ENCODE results near the gene ACER3. TPM values are rescaled to one million over a fixed set of nuclear protein-coding genes. Genes with fewer than 3 reads are reported as not detected.

Gene ACER3
- total and polyA plus RNA-seq, 4 experiments from 2014 or later, result 2.9 to 6.8 (median 5.0) TPM

GRCh38 chr11:76830639-76831327, 29.9 kb upstream of the ACER3 start:
- ChIA-PET CTCF (ENCODE audit: partially characterized antibody) (no interaction called here), POLR2A (ENCODE audit: partially characterized antibody) (no interaction called here)
- Histone ChIP-seq H3K36me3 (ENCODE audit: insufficient read depth, low read length) (no peaks in the 10 kb centered on the region), H3K4me1 (ENCODE audit: insufficient read depth, low read length) (no peaks in the 10 kb centered on the region), H3K27me3 (ENCODE audit: insufficient read depth, low read length) (no peaks in the 10 kb centered on the region), H3K27ac (ENCODE audit: low read depth, low read length) (no peak overlapping the region), H3K9me3 (ENCODE audit: control insufficient read depth in 1 of 2, low read length in 2 of 2) (no peaks in the 10 kb centered on the region), H3K4me3 (ENCODE audit: low read length in 2 of 2) (no peak overlapping the region)
- H3K4me1 Mint-ChIP-seq, result peaks cover 0 to under 1% (median 0%) of the 10 kb centered on the region in 4 donors
- H3K9me3 Mint-ChIP-seq, result no peaks in the 10 kb centered on the region
- H3K27me3 Mint-ChIP-seq, result peaks cover 2 to 6% of the 10 kb centered on the region in 2 donors
- no peak for DNase-seq
- no peaks in the 10 kb centered on the region for H3K36me3 Mint-ChIP-seq
- H3K27ac Mint-ChIP-seq, result no peak overlapping the region
- no peak overlapping the region for H3K4me3 Mint-ChIP-seq
- intact Hi-C loops (cut with micrococcal nuclease), result no loop called here

GRCh38 chr11:76831686-76832310, 28.9 kb upstream of the ACER3 start:
- POLR2A ChIA-PET (ENCODE audit: partially characterized antibody), result no interaction called here

DNA sequence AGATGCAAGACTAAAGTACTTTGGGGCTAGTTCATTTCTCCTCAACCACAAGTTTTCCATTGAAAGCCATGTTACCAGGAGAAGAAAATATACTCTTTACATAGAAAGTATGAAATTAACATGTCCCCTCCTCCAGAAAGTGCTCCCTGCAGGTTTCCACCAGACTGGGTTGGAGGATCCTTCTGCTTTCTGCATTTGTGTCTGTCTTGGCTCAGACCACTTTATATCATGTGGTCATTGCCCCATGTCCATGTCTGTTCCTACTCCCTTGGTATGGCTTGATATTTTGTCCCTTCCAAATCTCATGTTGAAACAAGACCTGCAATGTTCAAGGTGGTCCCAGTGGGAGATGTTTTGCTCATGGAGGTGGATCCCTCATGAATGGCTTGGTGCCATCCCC, 28.4 kb upstream of the ACER3 start:
- no peak overlapping the region for H3K4me3 ChIP-seq (ENCODE audit: low read length in 2 of 2)
- intact Hi-C loops (cut with micrococcal nuclease), result no loop called here
- no peaks in the 10 kb centered on the region for H3K4me1 ChIP-seq (ENCODE audit: insufficient read depth, low read length)
- DNase-seq, result no peak
- no peaks in the 10 kb centered on the region for H3K9me3 Mint-ChIP-seq
- H3K27me3 ChIP-seq (ENCODE audit: insufficient read depth, low read length), result no peaks in the 10 kb centered on the region
- peaks cover 2 to 6% of the 10 kb centered on the region in 2 donors for H3K27me3 Mint-ChIP-seq
- ChIA-PET POLR2A (ENCODE audit: partially characterized antibody) (no interaction called here), CTCF (ENCODE audit: partially characterized antibody) (no interaction called here)
- no peaks in the 10 kb centered on the region for H3K36me3 ChIP-seq (ENCODE audit: insufficient read depth, low read length)
- no peak overlapping the region for H3K27ac Mint-ChIP-seq
- no peak overlapping the region for H3K27ac ChIP-seq (ENCODE audit: low read depth, low read length)
- no peaks in the 10 kb centered on the region for H3K9me3 ChIP-seq (ENCODE audit: control insufficient read depth in 1 of 2, low read length in 2 of 2)
- no peaks in the 10 kb centered on the region for H3K4me1 Mint-ChIP-seq
- H3K36me3 Mint-ChIP-seq, result no peaks in the 10 kb centered on the region
- H3K4me3 Mint-ChIP-seq, result no peak overlapping the region

More at GRCh38 chr11:76831686-76832310, 28.9 kb upstream of the ACER3 start:
- no peaks in the 10 kb centered on the region for H3K27me3 ChIP-seq (ENCODE audit: insufficient read depth, low read length)
- H3K36me3 ChIP-seq (ENCODE audit: insufficient read depth, low read length), result no peaks in the 10 kb centered on the region
- Mint-ChIP-seq H3K27me3 (peaks cover 2 to 6% of the 10 kb centered on the region in 2 donors), H3K27ac (no peak overlapping the region), H3K36me3 (no peaks in the 10 kb centered on the region), H3K9me3 (no peaks in the 10 kb centered on the region), H3K4me1 (no peaks in the 10 kb centered on the region), H3K4me3 (no peak overlapping the region)
- intact Hi-C loops (cut with micrococcal nuclease), result no loop called here
- H3K4me3 ChIP-seq (ENCODE audit: low read length in 2 of 2), result no peak overlapping the region
- H3K27ac ChIP-seq (ENCODE audit: low read depth, low read length), result no peak overlapping the region
- CTCF ChIA-PET (ENCODE audit: partially characterized antibody), result no interaction called here
- no peak for DNase-seq
- no peaks in the 10 kb centered on the region for H3K9me3 ChIP-seq (ENCODE audit: control insufficient read depth in 1 of 2, low read length in 2 of 2)
- H3K4me1 ChIP-seq (ENCODE audit: insufficient read depth, low read length), result no peaks in the 10 kb centered on the region

DNA sequence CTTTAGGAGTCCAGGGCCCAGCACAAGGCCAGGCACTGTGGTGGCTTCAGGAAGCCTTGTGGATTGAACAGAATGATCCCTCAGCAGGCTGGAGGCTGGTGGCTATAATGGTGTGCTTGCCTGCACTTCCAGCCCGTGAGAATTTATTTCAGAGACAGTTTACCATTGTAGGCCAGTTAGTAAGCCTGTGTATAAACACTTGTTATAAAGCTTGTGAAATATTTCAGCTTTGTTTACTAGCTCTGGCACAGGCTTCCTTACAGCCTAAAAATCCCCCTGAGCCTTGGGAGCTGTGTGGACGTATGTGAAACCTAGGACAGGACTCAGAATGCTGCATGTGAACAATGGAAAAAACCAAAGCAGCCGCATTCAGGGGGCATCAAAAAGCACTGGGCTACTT, 26.6 kb upstream of the ACER3 start:
- Mint-ChIP-seq H3K27ac (no peak overlapping the region), H3K27me3 (peaks cover 3 to 15% of the 10 kb centered on the region in 2 donors), H3K4me3 (no peak overlapping the region), H3K36me3 (no peaks in the 10 kb centered on the region), H3K4me1 (no peaks in the 10 kb centered on the region), H3K9me3 (no peaks in the 10 kb centered on the region)
- Histone ChIP-seq H3K4me3 (ENCODE audit: low read length in 2 of 2) (no peak overlapping the region), H3K4me1 (ENCODE audit: insufficient read depth, low read length) (no peaks in the 10 kb centered on the region), H3K27me3 (ENCODE audit: insufficient read depth, low read length) (no peaks in the 10 kb centered on the region), H3K9me3 (ENCODE audit: control insufficient read depth in 1 of 2, low read length in 2 of 2) (no peaks in the 10 kb centered on the region), H3K36me3 (ENCODE audit: insufficient read depth, low read length) (no peaks in the 10 kb centered on the region), H3K27ac (ENCODE audit: low read depth, low read length) (no peak overlapping the region)
- no peak for DNase-seq
- ChIA-PET CTCF (ENCODE audit: partially characterized antibody) (no interaction called here), POLR2A (ENCODE audit: partially characterized antibody) (no interaction called here)
- intact Hi-C loops (cut with micrococcal nuclease), result no loop called here

DNA sequence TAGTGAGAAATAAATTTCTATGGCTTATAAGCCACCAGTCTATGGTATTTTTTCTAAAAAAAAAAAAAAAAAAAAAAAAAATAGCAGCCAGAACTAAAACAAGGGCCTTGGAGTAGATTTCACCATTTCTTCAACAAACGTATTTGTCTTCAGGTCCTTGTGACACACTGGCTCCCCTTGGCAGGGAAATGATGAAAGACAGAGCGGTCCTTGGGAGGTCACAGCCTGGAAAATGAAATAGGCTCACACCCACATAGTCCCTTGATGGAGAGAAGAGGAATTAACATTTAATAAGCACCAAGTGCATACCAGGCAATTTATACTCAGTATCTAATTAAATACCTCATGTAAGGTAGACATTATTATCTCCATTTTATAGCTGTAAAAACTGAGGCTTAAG, 25.7 kb upstream of the ACER3 start:
- Mint-ChIP-seq H3K36me3 (no peaks in the 10 kb centered on the region), H3K27ac (no peak overlapping the region), H3K4me3 (no peak overlapping the region), H3K27me3 (peaks cover 9 to 20% of the 10 kb centered on the region in 2 donors), H3K4me1 (no peaks in the 10 kb centered on the region), H3K9me3 (no peaks in the 10 kb centered on the region)
- Histone ChIP-seq H3K9me3 (ENCODE audit: control insufficient read depth in 1 of 2, low read length in 2 of 2) (no peaks in the 10 kb centered on the region), H3K36me3 (ENCODE audit: insufficient read depth, low read length) (no peaks in the 10 kb centered on the region), H3K27ac (ENCODE audit: low read depth, low read length) (no peak overlapping the region), H3K4me1 (ENCODE audit: insufficient read depth, low read length) (no peaks in the 10 kb centered on the region), H3K4me3 (ENCODE audit: low read length in 2 of 2) (no peak overlapping the region), H3K27me3 (ENCODE audit: insufficient read depth, low read length) (no peaks in the 10 kb centered on the region)
- POLR2A ChIA-PET (ENCODE audit: partially characterized antibody), result no interaction called here
- intact Hi-C loops (cut with micrococcal nuclease), result no loop called here
- CTCF ChIA-PET (ENCODE audit: partially characterized antibody), result no interaction called here
- DNase-seq, result no peak

GRCh38 chr11:76835928-76836612, 24.6 kb upstream of the ACER3 start:
- Histone ChIP-seq H3K9me3 (ENCODE audit: control insufficient read depth in 1 of 2, low read length in 2 of 2) (no peaks in the 10 kb centered on the region), H3K27ac (ENCODE audit: low read depth, low read length) (no peak overlapping the region), H3K4me3 (ENCODE audit: low read length in 2 of 2) (no peak overlapping the region), H3K36me3 (ENCODE audit: insufficient read depth, low read length) (no peaks in the 10 kb centered on the region), H3K4me1 (ENCODE audit: insufficient read depth, low read length) (no peaks in the 10 kb centered on the region), H3K27me3 (ENCODE audit: insufficient read depth, low read length) (no peaks in the 10 kb centered on the region)
- no peaks in the 10 kb centered on the region for H3K9me3 Mint-ChIP-seq
- no peak overlapping the region for H3K4me3 Mint-ChIP-seq
- CTCF ChIA-PET (ENCODE audit: partially characterized antibody), result no interaction called here
- H3K36me3 Mint-ChIP-seq, result no peaks in the 10 kb centered on the region
- H3K27ac Mint-ChIP-seq, result no peak overlapping the region
- H3K27me3 Mint-ChIP-seq, result peaks cover 7 to 19% of the 10 kb centered on the region in 2 donors
- no peak for DNase-seq
- H3K4me1 Mint-ChIP-seq, result no peaks in the 10 kb centered on the region
- POLR2A ChIA-PET (ENCODE audit: partially characterized antibody), result no interaction called here
- intact Hi-C loops (cut with micrococcal nuclease), result no loop called here

- no peak overlapping the region for H3K27ac ChIP-seq (ENCODE audit: low read depth, low read length)
- Mint-ChIP-seq H3K27ac (no peak overlapping the region), H3K9me3 (no peaks in the 10 kb centered on the region), H3K36me3 (no peaks in the 10 kb centered on the region), H3K4me3 (no peak overlapping the region), H3K27me3 (peaks cover 11 to 20% of the 10 kb centered on the region in 2 donors), H3K4me1 (no peaks in the 10 kb centered on the region)
- H3K4me3 ChIP-seq (ENCODE audit: low read length in 2 of 2), result no peak overlapping the region
- ChIA-PET CTCF (ENCODE audit: partially characterized antibody) (no interaction called here), POLR2A (ENCODE audit: partially characterized antibody) (no interaction called here)
- H3K9me3 ChIP-seq (ENCODE audit: control insufficient read depth in 1 of 2, low read length in 2 of 2), result no peaks in the 10 kb centered on the region
- DNase-seq, result no peak
- H3K36me3 ChIP-seq (ENCODE audit: insufficient read depth, low read length), result no peaks in the 10 kb centered on the region
- H3K27me3 ChIP-seq (ENCODE audit: insufficient read depth, low read length), result no peaks in the 10 kb centered on the region
- H3K4me1 ChIP-seq (ENCODE audit: insufficient read depth, low read length), result no peaks in the 10 kb centered on the region
- intact Hi-C loops (cut with micrococcal nuclease), result no loop called here
Measured at GRCh38 chr11:76836613-76837291, 24.0 kb upstream of the ACER3 start.

Data from CD4-positive, alpha-beta memory T cell (primary cell).